WTC11 (cell line): ENCODE data around the gene SUMF1.

ENCODE experiments used
- CREB1 ChIP-seq: sonication (generic); formaldehyde crosslinking; IDR thresholded peaks from 2 replicates; pipeline ENCODE4 v1.8.0; 2023; ENCODE audit warnings: mild to moderate bottlenecking, missing genetic modification reagents
- CREM ChIP-seq: sonication (generic); formaldehyde crosslinking; IDR thresholded peaks from 2 replicates; pipeline ENCODE4 v1.8.1; 2022; ENCODE audit warnings: mild to moderate bottlenecking, missing genetic modification reagents, moderate library complexity
- NR1H2 ChIP-seq: sonication (generic); formaldehyde crosslinking; IDR thresholded peaks from 2 replicates; pipeline ENCODE4 v1.9.0; 2021; ENCODE audit warnings: mild to moderate bottlenecking, moderate library complexity, missing genetic modification reagents
- ZNF121 ChIP-seq: sonication (generic); formaldehyde crosslinking; IDR thresholded peaks from 2 replicates; pipeline ENCODE4 v1.8.0; 2023; ENCODE audit warnings: missing genetic modification reagents
- ZNF232 ChIP-seq: sonication (generic); formaldehyde crosslinking; IDR thresholded peaks from 2 replicates; pipeline ENCODE4 v1.8.0; 2022; ENCODE audit warnings: mild to moderate bottlenecking, missing genetic modification reagents
- TF ChIP-seq, protein P1 (sequence below): sonication (generic); formaldehyde crosslinking; IDR thresholded peaks from 2 replicates; pipeline ENCODE4 v1.8.0; 2023; ENCODE audit warnings: mild to moderate bottlenecking, missing genetic modification reagents
- TF ChIP-seq, protein P2 (sequence below): fragments of 200-600 bp; IDR thresholded peaks from 2 replicates; pipeline ENCODE4 v1.8.0; 2022; ENCODE audit warnings: antibody characterized with exemption
- TF ChIP-seq, protein P3 (sequence below): sonication (generic); formaldehyde crosslinking; conservative IDR thresholded peaks from 2 replicates; pipeline ENCODE4 v1.8.1; 2022; ENCODE audit warnings: mild to moderate bottlenecking, missing genetic modification reagents
- TF ChIP-seq, protein P4 (sequence below): sonication (generic); formaldehyde crosslinking; IDR thresholded peaks from 2 replicates; pipeline ENCODE4 v1.8.0; 2023; ENCODE audit warnings: missing genetic modification reagents
- TF ChIP-seq, protein P5 (sequence below): sonication (generic); formaldehyde crosslinking; IDR thresholded peaks from 2 replicates; pipeline ENCODE4 v1.8.0; 2022; ENCODE audit warnings: mild to moderate bottlenecking, missing genetic modification reagents
- TF ChIP-seq, protein P6 (sequence below): fragments of 250-450 bp; sonication (Bioruptor Pico); IDR thresholded peaks from 2 replicates; pipeline ENCODE4 v1.9.0; 2021; ENCODE audit warnings: mild to moderate bottlenecking
- TF ChIP-seq, protein P7 (sequence below): sonication (generic); formaldehyde crosslinking; IDR thresholded peaks from 2 replicates; pipeline ENCODE4 v1.8.1; 2023; ENCODE audit warnings: mild to moderate bottlenecking, missing genetic modification reagents

DNA sequence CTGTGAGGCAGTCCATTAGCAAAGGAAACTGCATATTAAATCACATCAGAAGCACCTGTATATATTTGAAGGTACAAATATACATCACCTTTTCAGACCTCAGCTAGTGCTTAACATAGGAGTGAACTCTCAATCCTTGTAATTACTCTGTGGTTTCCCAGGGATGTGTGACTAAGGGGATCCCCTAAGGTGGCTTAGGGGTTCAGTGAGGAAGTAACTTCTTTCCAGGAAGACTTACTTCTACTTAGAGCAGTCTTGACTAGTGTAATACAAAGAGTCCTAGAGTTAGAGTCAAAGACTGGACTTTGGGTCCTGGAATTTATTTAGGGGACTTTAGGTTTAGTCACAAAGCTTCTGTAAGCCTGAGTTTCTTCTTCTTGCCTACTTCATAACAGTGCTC is 8.7 kb upstream of the SUMF1 start:
- TF ChIP-seq, protein P1, sequence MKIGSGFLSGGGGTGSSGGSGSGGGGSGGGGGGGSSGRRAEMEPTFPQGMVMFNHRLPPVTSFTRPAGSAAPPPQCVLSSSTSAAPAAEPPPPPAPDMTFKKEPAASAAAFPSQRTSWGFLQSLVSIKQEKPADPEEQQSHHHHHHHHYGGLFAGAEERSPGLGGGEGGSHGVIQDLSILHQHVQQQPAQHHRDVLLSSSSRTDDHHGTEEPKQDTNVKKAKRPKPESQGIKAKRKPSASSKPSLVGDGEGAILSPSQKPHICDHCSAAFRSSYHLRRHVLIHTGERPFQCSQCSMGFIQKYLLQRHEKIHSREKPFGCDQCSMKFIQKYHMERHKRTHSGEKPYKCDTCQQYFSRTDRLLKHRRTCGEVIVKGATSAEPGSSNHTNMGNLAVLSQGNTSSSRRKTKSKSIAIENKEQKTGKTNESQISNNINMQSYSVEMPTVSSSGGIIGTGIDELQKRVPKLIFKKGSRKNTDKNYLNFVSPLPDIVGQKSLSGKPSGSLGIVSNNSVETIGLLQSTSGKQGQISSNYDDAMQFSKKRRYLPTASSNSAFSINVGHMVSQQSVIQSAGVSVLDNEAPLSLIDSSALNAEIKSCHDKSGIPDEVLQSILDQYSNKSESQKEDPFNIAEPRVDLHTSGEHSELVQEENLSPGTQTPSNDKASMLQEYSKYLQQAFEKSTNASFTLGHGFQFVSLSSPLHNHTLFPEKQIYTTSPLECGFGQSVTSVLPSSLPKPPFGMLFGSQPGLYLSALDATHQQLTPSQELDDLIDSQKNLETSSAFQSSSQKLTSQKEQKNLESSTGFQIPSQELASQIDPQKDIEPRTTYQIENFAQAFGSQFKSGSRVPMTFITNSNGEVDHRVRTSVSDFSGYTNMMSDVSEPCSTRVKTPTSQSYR: no peak
- TF ChIP-seq, protein P2, sequence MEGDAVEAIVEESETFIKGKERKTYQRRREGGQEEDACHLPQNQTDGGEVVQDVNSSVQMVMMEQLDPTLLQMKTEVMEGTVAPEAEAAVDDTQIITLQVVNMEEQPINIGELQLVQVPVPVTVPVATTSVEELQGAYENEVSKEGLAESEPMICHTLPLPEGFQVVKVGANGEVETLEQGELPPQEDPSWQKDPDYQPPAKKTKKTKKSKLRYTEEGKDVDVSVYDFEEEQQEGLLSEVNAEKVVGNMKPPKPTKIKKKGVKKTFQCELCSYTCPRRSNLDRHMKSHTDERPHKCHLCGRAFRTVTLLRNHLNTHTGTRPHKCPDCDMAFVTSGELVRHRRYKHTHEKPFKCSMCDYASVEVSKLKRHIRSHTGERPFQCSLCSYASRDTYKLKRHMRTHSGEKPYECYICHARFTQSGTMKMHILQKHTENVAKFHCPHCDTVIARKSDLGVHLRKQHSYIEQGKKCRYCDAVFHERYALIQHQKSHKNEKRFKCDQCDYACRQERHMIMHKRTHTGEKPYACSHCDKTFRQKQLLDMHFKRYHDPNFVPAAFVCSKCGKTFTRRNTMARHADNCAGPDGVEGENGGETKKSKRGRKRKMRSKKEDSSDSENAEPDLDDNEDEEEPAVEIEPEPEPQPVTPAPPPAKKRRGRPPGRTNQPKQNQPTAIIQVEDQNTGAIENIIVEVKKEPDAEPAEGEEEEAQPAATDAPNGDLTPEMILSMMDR: no peak
- no peak for TF ChIP-seq CREB1 (CRISPR knock-in tag)
- TF ChIP-seq, protein P3, sequence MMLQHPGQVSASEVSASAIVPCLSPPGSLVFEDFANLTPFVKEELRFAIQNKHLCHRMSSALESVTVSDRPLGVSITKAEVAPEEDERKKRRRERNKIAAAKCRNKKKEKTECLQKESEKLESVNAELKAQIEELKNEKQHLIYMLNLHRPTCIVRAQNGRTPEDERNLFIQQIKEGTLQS (CRISPR knock-in tag): no peak
- TF ChIP-seq ZNF121 (CRISPR knock-in tag): no peak
- TF ChIP-seq, protein P4, sequence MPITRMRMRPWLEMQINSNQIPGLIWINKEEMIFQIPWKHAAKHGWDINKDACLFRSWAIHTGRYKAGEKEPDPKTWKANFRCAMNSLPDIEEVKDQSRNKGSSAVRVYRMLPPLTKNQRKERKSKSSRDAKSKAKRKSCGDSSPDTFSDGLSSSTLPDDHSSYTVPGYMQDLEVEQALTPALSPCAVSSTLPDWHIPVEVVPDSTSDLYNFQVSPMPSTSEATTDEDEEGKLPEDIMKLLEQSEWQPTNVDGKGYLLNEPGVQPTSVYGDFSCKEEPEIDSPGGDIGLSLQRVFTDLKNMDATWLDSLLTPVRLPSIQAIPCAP (CRISPR knock-in tag): no peak
- TF ChIP-seq NR1H2 (CRISPR knock-in tag): no peak
- TF ChIP-seq, protein P5, sequence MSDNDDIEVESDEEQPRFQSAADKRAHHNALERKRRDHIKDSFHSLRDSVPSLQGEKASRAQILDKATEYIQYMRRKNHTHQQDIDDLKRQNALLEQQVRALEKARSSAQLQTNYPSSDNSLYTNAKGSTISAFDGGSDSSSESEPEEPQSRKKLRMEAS (CRISPR knock-in tag): no peak
- no peak for TF ChIP-seq ZNF232 (CRISPR knock-in tag)
- TF ChIP-seq CREM (CRISPR knock-in tag): no peak
- TF ChIP-seq, protein P6, sequence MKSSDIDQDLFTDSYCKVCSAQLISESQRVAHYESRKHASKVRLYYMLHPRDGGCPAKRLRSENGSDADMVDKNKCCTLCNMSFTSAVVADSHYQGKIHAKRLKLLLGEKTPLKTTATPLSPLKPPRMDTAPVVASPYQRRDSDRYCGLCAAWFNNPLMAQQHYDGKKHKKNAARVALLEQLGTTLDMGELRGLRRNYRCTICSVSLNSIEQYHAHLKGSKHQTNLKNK: no peak
- TF ChIP-seq, protein P7, sequence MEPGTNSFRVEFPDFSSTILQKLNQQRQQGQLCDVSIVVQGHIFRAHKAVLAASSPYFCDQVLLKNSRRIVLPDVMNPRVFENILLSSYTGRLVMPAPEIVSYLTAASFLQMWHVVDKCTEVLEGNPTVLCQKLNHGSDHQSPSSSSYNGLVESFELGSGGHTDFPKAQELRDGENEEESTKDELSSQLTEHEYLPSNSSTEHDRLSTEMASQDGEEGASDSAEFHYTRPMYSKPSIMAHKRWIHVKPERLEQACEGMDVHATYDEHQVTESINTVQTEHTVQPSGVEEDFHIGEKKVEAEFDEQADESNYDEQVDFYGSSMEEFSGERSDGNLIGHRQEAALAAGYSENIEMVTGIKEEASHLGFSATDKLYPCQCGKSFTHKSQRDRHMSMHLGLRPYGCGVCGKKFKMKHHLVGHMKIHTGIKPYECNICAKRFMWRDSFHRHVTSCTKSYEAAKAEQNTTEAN (CRISPR knock-in tag): no peak
